ENCODE results near the gene MST1R. TPM values are rescaled to one million over a fixed set of nuclear protein-coding genes. Genes with fewer than 3 reads are reported as not detected.
A peak's percentile ranks its signal among the peaks of the same experiment; 100 is the strongest.

The MST1R gene
- total and polyA plus RNA-seq, 9 of the 15 experiments (the other 6 are each of a cell fraction or from before 2014, with no cell fraction given), result 1.3 to 10.0 (median 3.8) TPM

DNA sequence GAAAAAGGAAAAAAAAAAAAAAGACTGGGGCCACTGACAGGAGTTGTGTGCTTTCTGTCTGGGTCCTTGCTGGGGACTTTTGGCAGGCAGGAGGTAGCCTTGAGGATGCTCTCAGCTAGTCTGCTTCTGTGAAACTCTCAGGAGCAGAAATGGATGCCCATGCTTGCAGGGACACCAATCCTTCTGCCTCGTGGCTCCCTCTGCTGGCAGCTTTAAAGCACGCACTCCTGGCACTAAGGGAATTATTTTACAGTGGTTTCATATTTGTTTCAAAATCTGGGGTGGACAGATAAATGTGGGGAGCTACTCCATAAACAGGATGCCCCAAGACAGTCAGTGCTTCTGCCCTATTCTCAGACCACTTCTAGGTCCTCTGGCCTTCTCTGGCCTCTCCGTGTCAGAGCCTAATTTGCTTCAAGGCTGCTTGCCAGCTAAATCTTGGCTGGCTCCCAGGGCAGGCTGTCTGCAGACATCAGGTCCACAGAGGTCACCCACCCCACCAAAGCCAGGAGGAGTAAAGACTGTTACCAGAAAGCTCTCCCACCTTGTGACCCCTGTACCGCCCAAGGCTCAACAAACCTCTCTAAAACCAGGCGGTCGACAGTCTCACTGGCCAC is 64.4 kb downstream of the MST1R start (continued):
- TF ChIP-seq ZNF318 (IDR thresholded peaks at IDR 0.05; ENCODE audit: borderline replicate concordance in 1 of 2, low read depth in 1 of 2) (no peak), NFIC (IDR thresholded peaks at IDR 0.05) (peak; percentile 60), PHF20 (IDR thresholded peaks at IDR 0.05; ENCODE audit: partially characterized antibody) (no peak), HDAC8 (tag; IDR thresholded peaks at IDR 0.05) (no peak), ETV6 (IDR thresholded peaks at IDR 0.05; ENCODE audit: borderline replicate concordance in 1 of 2, low read depth in 2 of 2, low read length in 1 of 2) (no peak), ETV6 (CRISPR knock-in tag; IDR thresholded peaks at IDR 0.05; ENCODE audit: borderline replicate concordance) (no peak), HNRNPH1 (optimal IDR thresholded peaks at IDR 0.05; ENCODE audit: low read depth, low read length) (no peak), ETV1 (tag; conservative IDR thresholded peaks at IDR 0.05; ENCODE audit: low read depth) (no peak), ZNF445 (CRISPR knock-in tag; IDR thresholded peaks at IDR 0.05; ENCODE audit: low read depth) (no peak), SAP30 (IDR thresholded peaks at IDR 0.05; ENCODE audit: borderline replicate concordance, insufficient read depth, low read depth, low read length, poor library complexity, severe bottlenecking) (no peak), KAT8 (IDR thresholded peaks at IDR 0.05; ENCODE audit: low read depth) (no peak), MED1 (CRISPR knock-in tag; IDR thresholded peaks at IDR 0.05; ENCODE audit: borderline replicate concordance) (no peak)
- TF ChIP-seq, protein P1, sequence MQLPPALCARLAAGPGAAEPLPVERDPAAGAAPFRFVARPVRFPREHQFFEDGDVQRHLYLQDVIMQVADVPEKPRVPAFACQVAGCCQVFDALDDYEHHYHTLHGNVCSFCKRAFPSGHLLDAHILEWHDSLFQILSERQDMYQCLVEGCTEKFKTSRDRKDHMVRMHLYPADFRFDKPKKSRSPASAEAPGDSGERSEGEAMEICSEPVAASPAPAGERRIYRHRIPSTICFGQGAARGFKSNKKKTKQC (CRISPR knock-in tag; IDR thresholded peaks at IDR 0.05), result no peak
- TF ChIP-seq, protein P2, sequence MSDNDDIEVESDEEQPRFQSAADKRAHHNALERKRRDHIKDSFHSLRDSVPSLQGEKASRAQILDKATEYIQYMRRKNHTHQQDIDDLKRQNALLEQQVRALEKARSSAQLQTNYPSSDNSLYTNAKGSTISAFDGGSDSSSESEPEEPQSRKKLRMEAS (CRISPR knock-in tag; IDR thresholded peaks at IDR 0.05), result no peak
